MCF 10A (cell line): Measurements from ENCODE around the gene UQCRHL. TPM values are rescaled to one million over a fixed set of nuclear protein-coding genes. Genes with fewer than 3 reads are reported as not detected.
A peak's percentile ranks its signal among the peaks of the same experiment; 100 is the strongest.
"Not testable (repeated sequence)": the region's sequence is repeated elsewhere in the genome, so short reads cannot be mapped to it uniquely, and the experiment has no call there.

Source experiments
- Bru-seq: library from RNA; stranded (reverse); fragments of 400-500 nt; gene quantifications from one replicate; lab custom pipeline; 2021; lab: Mats Ljungman, UMichigan
- BruChase-seq, 2 experiments: library from RNA; stranded (reverse); fragments of 400-500 nt; gene quantifications; one replicate each; lab custom pipeline; 2021; lab: Mats Ljungman, UMichigan
- BruUV-seq: library from RNA; stranded (reverse); fragments of 400-500 nt; replicated peaks from 2 replicates; lab custom pipeline; 2021; lab: Mats Ljungman, UMichigan
- CTCF ChIA-PET: fragments of 300-600 bp; sonication (Branson Sonifier 250); formaldehyde crosslinking; extraction: SDS; loops from one replicate; lab custom pipeline; 2021; ENCODE audit warnings: antibody characterized with exemption, inconsistent platforms; lab: Yijun Ruan, JAX
- POLR2A ChIA-PET: fragments of 300-600, 350-650 bp; sonication (Branson Sonifier 250); formaldehyde crosslinking; extraction: SDS; loops from one replicate; lab custom pipeline; 2020; ENCODE audit warnings: antibody characterized with exemption, inconsistent platforms; lab: Yijun Ruan, JAX
- DNase-seq: peaks from one replicate; pipeline ENCODE4 v3.0.0-alpha.2; 2018; ENCODE audit not compliant: unreplicated experiment
- H3K27ac Mint-ChIP-seq: one replicate; pipeline ENCODE4 v1.8.0; 2022; ENCODE audit warnings: mild to moderate bottlenecking, low read depth, mixed read lengths; ENCODE audit not compliant: unreplicated experiment
- H3K27me3 Mint-ChIP-seq: one replicate; pipeline ENCODE4 v1.8.0; 2022; ENCODE audit warnings: mixed read lengths; ENCODE audit not compliant: insufficient read depth, unreplicated experiment
- H3K36me3 Mint-ChIP-seq: one replicate; pipeline ENCODE4 v1.8.0; 2022; ENCODE audit warnings: mild to moderate bottlenecking, moderate library complexity, mixed read lengths; ENCODE audit not compliant: insufficient read depth, unreplicated experiment
- H3K4me1 Mint-ChIP-seq: one replicate; pipeline ENCODE4 v1.8.0; 2022; ENCODE audit warnings: mixed read lengths; ENCODE audit not compliant: insufficient read depth, unreplicated experiment
- H3K4me3 Mint-ChIP-seq: one replicate; pipeline ENCODE4 v1.8.0; 2022; ENCODE audit warnings: mild to moderate bottlenecking, moderate library complexity, mixed read lengths; ENCODE audit not compliant: unreplicated experiment
- H3K9me3 Mint-ChIP-seq: one replicate; pipeline ENCODE4 v1.8.0; 2022; ENCODE audit warnings: mixed read lengths; ENCODE audit not compliant: unreplicated experiment
- intact Hi-C: fragments of 100-400 bp; cut with micrococcal nuclease; formaldehyde crosslinking; loops from 2 replicates; pipeline ENCODE4 v1.14.1; 2022
- long read RNA-seq: library from polyadenylated mRNA; stranded (forward); transcript quantifications from one replicate; pipeline ENCODE4 v2.0.0, GENCODE V29; 2022
- total RNA-seq: library from RNA; stranded (reverse); gene quantifications from 2 replicates; pipeline ENCODE4 v1.2.3, GENCODE V29; 2022
- TF ChIP-seq, protein P1 (sequence below): fragments of 200-600 bp; IDR thresholded peaks from one replicate; pipeline ENCODE4 v1.8.0; 2022; ENCODE audit warnings: antibody characterized with exemption, mild to moderate bottlenecking; ENCODE audit not compliant: unreplicated experiment

UQCRHL gene
- total RNA-seq: 1.1 and 1.7 TPM in 2 replicates
- Bru-seq, nascent RNA: percentile 55 among the genes with signal in this experiment
- percentile 85 among the genes with signal in this experiment for BruChase-seq, experiment 1, labeled RNA remaining after a 6-hour chase
- percentile 70 among the genes with signal in this experiment for BruChase-seq, experiment 2, labeled RNA remaining after a 2-hour chase
- long read RNA-seq: 0 reads

- H3K27ac Mint-ChIP-seq, intact Hi-C loops, BruUV-seq, H3K36me3 Mint-ChIP-seq, H3K4me3 Mint-ChIP-seq, H3K9me3 Mint-ChIP-seq, H3K27me3 Mint-ChIP-seq, H3K4me1 Mint-ChIP-seq, DNase-seq: not testable (repeated sequence)
- ChIA-PET CTCF (interaction anchor here (0.7 kb wide), 1 partner anchor 446 kb away, joined by 3 read pairs; no protein-coding TSS in a partner anchor), POLR2A (interaction anchor here (1.5 kb wide), 1 partner anchor 9 kb away, joined by 9 read pairs; no protein-coding TSS in a partner anchor)
Measured at GRCh38 chr1:15807549-15807948, at the start of gene UQCRHL. Gene UQCRHL (minus strand): TSS chr1:15807649. CDS start chr1:15807649, 0 bp downstream.

DNA sequence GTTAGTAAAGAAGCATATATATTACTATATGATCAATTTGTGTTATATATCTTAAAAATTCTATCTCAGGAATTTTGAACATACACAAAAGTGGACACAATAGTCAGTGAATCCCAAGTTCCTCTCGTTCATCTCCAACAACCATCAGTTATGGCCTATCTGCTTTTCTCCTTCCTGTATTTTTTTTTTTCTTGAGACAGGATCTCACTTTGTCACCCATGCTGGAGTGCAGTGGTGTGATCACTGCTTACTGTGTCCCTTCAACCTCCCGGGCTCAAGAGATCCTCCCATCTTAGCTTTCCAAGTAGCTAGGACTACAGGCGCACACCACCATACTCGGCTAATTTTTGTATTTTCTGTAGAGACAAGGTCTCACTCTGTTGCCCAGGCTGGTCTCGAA is 49.4 kb upstream of the UQCRHL start:
- H3K36me3 Mint-ChIP-seq: peaks cover 4% of the 10 kb centered on the region
- ChIA-PET POLR2A (no interaction called here), CTCF (interaction anchor here (0.7 kb wide), 1 partner anchor 734 kb away, joined by 6 read pairs; no protein-coding TSS in a partner anchor)
- DNase-seq: no peak
- H3K27ac Mint-ChIP-seq: no peak overlapping the region
- TF ChIP-seq, protein P1, sequence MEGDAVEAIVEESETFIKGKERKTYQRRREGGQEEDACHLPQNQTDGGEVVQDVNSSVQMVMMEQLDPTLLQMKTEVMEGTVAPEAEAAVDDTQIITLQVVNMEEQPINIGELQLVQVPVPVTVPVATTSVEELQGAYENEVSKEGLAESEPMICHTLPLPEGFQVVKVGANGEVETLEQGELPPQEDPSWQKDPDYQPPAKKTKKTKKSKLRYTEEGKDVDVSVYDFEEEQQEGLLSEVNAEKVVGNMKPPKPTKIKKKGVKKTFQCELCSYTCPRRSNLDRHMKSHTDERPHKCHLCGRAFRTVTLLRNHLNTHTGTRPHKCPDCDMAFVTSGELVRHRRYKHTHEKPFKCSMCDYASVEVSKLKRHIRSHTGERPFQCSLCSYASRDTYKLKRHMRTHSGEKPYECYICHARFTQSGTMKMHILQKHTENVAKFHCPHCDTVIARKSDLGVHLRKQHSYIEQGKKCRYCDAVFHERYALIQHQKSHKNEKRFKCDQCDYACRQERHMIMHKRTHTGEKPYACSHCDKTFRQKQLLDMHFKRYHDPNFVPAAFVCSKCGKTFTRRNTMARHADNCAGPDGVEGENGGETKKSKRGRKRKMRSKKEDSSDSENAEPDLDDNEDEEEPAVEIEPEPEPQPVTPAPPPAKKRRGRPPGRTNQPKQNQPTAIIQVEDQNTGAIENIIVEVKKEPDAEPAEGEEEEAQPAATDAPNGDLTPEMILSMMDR: no peak
- peaks cover 12% of the 10 kb centered on the region for H3K4me1 Mint-ChIP-seq
- intact Hi-C loops: no loop called here
- BruUV-seq: no TSS peak
- no peaks in the 10 kb centered on the region for H3K27me3 Mint-ChIP-seq
- no peak overlapping the region for H3K4me3 Mint-ChIP-seq
- H3K9me3 Mint-ChIP-seq: no peaks in the 10 kb centered on the region

DNA sequence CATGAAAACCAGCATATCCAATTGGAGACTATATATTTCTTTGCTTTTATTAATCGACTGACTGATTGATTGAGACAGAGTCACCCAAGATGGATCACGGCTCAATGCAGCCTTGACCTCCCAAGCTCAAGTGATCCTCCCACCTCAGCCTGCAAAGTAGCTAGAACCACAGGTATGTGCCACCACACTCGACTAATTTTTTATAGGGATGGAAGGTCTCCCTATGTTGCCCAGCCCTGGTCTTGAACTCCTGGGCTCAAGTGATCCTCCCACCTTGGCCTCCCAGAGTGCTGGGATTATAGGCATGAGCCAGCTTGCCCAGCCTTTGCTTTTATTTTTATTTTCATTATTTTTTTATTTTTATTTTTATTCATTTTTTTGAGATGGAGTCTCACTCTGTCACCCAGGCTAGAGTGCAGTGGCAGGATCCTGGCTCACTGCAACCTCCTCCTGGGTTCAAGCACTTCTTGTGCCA is 45.4 kb upstream of the UQCRHL start:
- no peak for DNase-seq
- TF ChIP-seq, protein P1: no peak
- Mint-ChIP-seq H3K27me3 (no peaks in the 10 kb centered on the region), H3K4me3 (no peak overlapping the region), H3K27ac (peak overlapping the region; percentile 97), H3K9me3 (no peaks in the 10 kb centered on the region), H3K36me3 (peaks cover 6% of the 10 kb centered on the region), H3K4me1 (peaks cover 23% of the 10 kb centered on the region)
- ChIA-PET CTCF (interaction anchor here (0.6 to 1.8 kb wide), 2 partner anchors 37 to 38 kb away, joined by 3 to 7 read pairs; no protein-coding TSS in a partner anchor), POLR2A (interaction anchor here (0.8 to 9.0 kb wide), 7 partner anchors 14 to 58 kb away, joined by 3 to 283 read pairs (median 5); no protein-coding TSS in a partner anchor)
- BruUV-seq: no TSS peak
- intact Hi-C loops: no loop called here

DNA sequence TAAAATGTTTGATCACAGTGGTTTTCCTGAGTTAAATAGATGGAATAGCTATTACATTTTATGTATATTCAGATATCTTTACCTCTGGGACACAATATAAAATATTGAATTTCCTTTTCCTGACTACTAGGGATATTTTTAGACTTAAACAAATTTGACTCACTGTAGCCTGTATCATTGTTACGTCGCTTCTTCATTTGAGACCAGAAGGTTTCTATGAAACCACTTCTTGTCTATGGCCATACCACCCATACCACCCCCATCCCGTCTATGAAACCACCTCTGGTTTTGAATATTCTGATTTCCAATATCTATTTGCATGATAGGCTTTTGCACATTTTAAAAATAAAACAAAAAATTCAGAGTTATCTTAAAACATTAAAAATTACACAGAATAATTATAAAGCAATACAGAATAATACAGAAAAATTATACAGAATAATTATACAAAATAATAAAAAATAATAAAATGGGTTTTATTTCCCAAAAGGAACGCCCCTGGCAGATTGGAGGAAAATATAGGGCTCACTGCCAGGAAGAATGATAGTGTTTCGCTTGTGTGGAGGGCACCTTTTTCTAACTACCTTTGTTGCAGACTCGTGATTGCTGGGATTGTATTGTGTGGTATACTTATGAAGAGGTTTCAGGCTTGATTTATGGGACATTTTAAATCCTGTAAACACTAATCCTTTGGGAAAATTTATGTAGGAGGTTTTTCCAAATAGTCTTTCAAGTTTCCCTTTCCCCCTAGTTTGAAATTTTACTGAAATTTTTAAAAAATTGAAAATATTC is 44.8 kb upstream of the UQCRHL start:
- H3K4me3 Mint-ChIP-seq: peak overlapping the region; percentile 23
- no TSS peak for BruUV-seq
- H3K27ac Mint-ChIP-seq: peak overlapping the region; percentile 97
- H3K4me1 Mint-ChIP-seq: peaks cover 23% of the 10 kb centered on the region
- H3K27me3 Mint-ChIP-seq: no peaks in the 10 kb centered on the region
- TF ChIP-seq, protein P1: no peak
- DNase-seq: no peak
- intact Hi-C loops: no loop called here
- H3K9me3 Mint-ChIP-seq: no peaks in the 10 kb centered on the region
- CTCF ChIA-PET: interaction anchor here (0.9 to 1.8 kb wide), 3 partner anchors 14 to 37 kb away, joined by 3 to 7 read pairs (median 7); no protein-coding TSS in a partner anchor
- POLR2A ChIA-PET: interaction anchor here (0.9 to 9.0 kb wide), 10 partner anchors 15 to 98 kb away, joined by 3 to 283 read pairs (median 14); no protein-coding TSS in a partner anchor
- peaks cover 6% of the 10 kb centered on the region for H3K36me3 Mint-ChIP-seq
